Rectal smooth muscle tissue (tissue), 1 donor: ENCODE data around the gene GAS7.
"Not testable (repeated sequence)": the region's sequence is repeated elsewhere in the genome, so short reads cannot be mapped to it uniquely, and the experiment has no call there.

Experiments
- H3K27ac ChIP-seq: one replicate; pipeline ENCODE4 v1.7.0; 2013; ENCODE audit warnings: low read depth, low read length, inconsistent platforms
- H3K27me3 ChIP-seq: one replicate; pipeline ENCODE4 v1.7.0; 2013; ENCODE audit warnings: low read length; ENCODE audit not compliant: control insufficient read depth, insufficient read depth
- H3K36me3 ChIP-seq: one replicate; pipeline ENCODE4 v1.7.0; 2013; ENCODE audit warnings: low read length; ENCODE audit not compliant: control insufficient read depth, insufficient read depth
- H3K4me1 ChIP-seq: one replicate; pipeline ENCODE4 v1.7.0; 2013; ENCODE audit warnings: low read length; ENCODE audit not compliant: control insufficient read depth, insufficient read depth
- H3K4me3 ChIP-seq: one replicate; pipeline ENCODE4 v1.7.0; 2013; ENCODE audit warnings: low read length
- H3K9ac ChIP-seq: one replicate; pipeline ENCODE4 v1.7.0; 2013; ENCODE audit warnings: low read length

The GAS7 gene

DNA sequence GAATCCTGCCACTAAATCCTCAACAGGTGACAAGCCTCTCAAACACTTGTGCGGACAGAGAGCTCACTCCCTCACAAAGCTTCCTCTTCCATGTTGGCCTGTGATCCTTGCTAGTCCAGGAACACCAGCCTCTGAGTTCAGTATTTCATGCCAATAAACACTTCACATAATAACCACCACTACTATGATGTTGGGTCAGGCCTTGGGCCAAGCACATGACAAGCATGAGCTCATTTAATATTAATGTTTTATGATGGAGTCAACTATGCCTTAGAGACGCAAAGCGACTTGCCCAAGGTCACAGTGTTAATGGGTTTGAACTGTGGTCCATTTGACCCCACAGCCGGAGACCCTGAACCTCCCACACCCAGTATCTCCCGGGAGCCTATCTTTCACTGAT lies 129.1 kb downstream of the GAS7 start:
- no peaks in the 10 kb centered on the region for H3K4me1 ChIP-seq
- H3K4me3 ChIP-seq, result no peak overlapping the region
- H3K36me3 ChIP-seq, result no peaks in the 10 kb centered on the region
- H3K27me3 ChIP-seq, result no peaks in the 10 kb centered on the region
- H3K9ac ChIP-seq, result no peak overlapping the region
- H3K27ac ChIP-seq, result no peak overlapping the region

DNA sequence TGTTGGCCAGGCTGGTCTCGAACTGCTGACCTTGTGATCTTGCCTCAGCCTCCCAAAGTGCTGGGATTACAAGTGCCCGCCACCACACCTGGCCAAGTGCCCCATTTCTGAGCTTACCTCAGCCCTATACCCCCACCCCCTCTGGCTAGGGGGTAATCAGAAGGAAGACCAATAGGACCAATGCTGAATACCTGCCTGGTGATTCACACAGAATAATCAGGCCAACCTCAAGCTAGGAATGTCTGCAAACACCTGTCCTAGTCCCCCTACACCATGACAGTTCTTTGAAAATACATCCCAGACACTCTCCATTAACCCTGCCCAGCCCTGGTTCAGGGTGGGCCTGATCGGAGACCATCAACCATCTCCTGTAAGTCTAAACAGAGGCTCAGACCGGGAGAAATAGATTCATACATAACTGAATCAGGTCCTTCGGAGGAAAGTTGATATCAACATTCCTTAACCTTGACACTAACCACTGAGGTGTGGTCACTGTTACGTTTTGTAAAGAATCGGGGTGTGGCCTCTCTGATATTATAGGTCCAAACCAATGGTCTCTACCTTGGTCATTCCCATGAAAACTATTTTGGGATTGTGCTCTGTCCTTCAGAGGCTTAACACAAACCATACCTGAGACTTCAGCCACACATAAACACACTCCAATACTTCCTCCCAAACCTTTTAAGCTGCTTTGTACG lies 130.8 kb downstream of the GAS7 start:
- Histone ChIP-seq H3K9ac (no peak overlapping the region), H3K4me3 (no peak overlapping the region), H3K27ac (no peak overlapping the region), H3K4me1 (no peaks in the 10 kb centered on the region), H3K27me3 (no peaks in the 10 kb centered on the region), H3K36me3 (no peaks in the 10 kb centered on the region)

DNA sequence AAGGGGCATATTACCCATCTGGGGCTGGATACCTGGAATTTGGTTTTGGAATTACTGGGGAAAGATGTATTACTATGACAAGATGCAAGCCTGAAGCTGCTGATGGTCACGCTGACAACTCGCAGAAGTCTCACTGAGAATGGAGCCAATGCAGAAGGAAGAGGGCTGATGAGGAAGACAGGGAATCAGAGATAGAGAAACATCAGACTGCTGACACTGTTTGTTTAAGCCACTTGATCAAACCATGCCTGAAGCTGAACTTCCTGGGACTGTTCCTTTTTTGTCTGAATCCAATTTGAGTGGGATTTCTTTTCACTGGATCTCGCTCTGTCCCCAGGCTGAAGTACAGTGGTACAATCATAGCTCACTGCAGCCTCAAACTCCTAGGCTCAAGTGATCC lies 133.9 kb downstream of the GAS7 start:
- H3K4me3 ChIP-seq, result no peak overlapping the region
- no peak overlapping the region for H3K9ac ChIP-seq
- H3K27me3 ChIP-seq, result no peaks in the 10 kb centered on the region
- H3K36me3 ChIP-seq, result no peaks in the 10 kb centered on the region
- H3K4me1 ChIP-seq, result peaks cover 8% of the 10 kb centered on the region
- no peak overlapping the region for H3K27ac ChIP-seq

DNA sequence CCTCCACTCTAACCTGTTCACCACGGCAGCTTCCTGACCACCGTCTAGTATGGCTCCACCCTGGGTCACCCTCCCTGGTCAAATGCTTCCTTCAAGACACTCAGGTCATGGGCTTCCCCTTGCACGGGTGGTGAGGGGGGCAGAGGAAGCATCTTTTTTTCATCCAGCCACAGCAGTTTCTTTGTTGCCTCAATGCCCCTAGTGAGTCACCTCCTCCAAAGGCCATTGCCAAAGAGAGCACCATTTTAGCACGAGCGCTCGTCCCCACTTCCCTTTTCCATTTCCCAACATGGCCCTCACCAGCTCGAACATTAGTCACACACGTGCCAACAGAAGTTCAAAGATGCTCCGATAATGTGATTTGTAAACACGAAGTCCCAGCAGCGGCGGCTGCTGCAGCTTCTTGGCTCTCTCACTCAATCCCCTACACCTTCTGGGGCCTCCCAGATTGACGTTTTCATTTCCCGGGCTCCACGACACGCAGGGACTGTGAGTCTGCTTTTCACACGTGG lies 134.6 kb downstream of the GAS7 start:
- H3K27ac ChIP-seq, result no peak overlapping the region
- H3K4me1 ChIP-seq, result peaks cover 8% of the 10 kb centered on the region
- no peaks in the 10 kb centered on the region for H3K36me3 ChIP-seq
- no peak overlapping the region for H3K9ac ChIP-seq
- no peak overlapping the region for H3K4me3 ChIP-seq
- no peaks in the 10 kb centered on the region for H3K27me3 ChIP-seq

DNA sequence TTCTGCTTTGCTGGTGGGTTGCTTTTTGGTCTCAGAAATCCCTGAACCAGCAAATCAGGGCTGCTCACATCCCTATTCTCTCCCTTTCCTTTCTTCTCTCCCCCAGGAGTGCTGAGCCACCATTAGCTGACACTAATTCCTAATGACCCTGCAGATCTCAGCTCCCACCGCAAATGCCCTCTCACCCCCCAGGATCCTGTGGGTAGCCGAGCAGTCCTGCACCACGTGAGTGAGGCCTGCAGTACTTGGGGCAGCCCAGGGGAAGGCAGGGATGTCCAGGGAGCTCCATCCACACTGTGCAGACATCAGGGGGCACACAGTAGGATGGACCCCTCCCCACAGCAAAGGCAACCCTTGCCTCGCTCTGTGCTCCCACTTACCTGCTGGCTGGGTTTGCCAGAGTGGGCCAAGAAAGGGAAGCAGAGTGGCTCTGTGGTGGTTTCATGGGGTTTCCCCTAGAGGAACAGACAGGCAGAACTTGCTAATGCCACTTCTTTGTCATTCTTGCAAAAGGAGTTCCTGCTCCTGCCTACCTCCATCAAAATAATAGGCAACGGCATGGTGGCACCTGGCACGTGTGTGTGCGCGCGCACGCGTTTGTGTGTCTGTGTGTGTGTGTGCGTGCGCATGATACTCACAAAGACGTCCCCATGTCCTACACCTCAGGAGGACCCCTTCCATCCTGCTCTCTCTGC lies 135.6 kb downstream of the GAS7 start:
- Histone ChIP-seq H3K4me3 (no peak overlapping the region), H3K36me3 (no peaks in the 10 kb centered on the region), H3K27me3 (no peaks in the 10 kb centered on the region), H3K4me1 (peaks cover 8% of the 10 kb centered on the region), H3K27ac (no peak overlapping the region), H3K9ac (no peak overlapping the region)

DNA sequence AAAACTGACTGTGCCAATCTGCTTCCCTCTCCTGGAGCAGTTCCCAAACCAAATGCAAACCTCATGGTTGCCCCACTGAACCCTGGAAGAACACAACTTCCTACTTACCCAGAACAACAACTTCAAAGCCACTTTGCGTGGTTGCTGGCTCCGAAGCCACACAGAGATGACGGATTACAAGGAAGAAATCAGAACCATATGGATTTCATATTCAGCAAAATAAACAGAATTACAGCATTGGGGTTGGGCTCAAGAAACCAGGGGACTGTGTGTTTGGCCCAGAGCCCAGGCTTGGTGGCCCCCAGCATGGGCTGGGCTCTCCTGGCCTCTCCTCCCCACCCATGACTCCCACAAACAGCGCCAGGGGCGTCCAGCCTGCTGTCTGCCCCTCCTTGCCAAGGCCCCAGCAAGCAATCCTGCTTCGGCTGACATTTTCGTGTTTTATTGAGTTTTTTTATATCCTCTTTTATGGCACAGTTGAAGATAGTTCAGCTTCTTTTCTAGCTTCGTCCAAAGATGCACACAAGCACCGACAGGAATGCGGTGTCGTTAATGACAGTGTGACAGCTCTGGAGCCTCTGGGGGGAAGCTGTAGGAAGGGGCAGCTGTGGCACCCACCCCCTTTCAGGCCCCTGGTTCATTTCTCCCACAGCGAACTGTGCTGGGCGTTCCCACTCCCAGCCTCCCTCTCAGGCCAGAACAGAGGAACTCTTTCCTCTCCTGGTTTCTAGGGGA lies 137.1 kb downstream of the GAS7 start:
- H3K27ac ChIP-seq, result peak overlapping the region; percentile 63
- H3K4me1 ChIP-seq, result peaks cover 8% of the 10 kb centered on the region
- no peaks in the 10 kb centered on the region for H3K36me3 ChIP-seq

DNA sequence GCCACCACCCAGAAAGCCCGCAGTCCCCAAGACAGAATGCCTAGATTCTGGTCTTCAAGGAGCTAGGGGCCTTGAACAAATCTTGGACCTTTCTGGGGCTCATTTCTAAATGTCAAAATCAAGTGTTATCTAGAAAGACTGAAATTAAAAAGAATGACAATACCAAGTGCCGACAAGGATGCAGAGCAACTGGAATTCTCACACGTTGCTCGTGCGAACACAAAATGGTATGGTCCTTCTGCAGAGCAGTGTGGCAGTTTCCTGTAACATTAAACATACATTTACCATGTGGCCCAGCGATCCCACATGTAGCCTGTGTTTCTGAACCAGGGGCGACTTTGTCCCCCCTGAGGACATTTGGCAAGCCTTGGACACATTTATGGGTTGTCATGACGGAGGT lies 137.9 kb downstream of the GAS7 start:
- Histone ChIP-seq H3K4me1 (peaks cover 8% of the 10 kb centered on the region), H3K27ac (no peak overlapping the region), H3K27me3 (no peaks in the 10 kb centered on the region), H3K4me3 (no peak overlapping the region), H3K36me3 (no peaks in the 10 kb centered on the region), H3K9ac (no peak overlapping the region)

More for the DNA sequence above, 137.1 kb downstream of the GAS7 start:
- no peaks in the 10 kb centered on the region for H3K27me3 ChIP-seq
- H3K4me3 ChIP-seq, result peak overlapping the region; percentile 21
- no peak overlapping the region for H3K9ac ChIP-seq

DNA sequence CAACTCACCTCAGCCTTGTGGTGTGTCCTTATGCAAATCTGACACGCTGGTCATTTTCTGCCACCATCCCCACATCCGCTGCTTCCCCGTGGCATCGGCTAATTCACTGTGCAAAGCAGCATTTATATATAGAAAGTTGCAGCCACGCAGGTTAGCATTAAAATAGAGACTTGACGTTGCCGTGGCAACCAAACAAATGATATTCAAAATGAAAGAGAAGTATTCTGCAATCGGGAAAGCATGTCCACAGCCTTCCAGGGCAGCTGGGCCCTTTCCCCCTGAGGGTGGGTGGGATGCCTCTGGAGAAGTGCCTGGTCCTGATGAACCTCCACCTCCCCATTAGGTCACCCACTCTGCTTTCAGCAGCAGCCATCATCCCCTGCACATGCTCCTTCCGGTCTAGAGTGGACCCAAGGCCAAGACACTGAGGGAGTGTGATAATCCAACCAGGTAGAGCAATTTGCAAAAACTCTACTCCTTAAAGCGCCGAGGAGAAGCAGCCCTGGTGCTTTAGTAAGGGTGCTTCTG lies 138.7 kb downstream of the GAS7 start:
- no peaks in the 10 kb centered on the region for H3K27me3 ChIP-seq
- no peak overlapping the region for H3K4me3 ChIP-seq
- H3K4me1 ChIP-seq, result peaks cover 9% of the 10 kb centered on the region
- H3K36me3 ChIP-seq, result no peaks in the 10 kb centered on the region
- H3K9ac ChIP-seq, result no peak overlapping the region
- no peak overlapping the region for H3K27ac ChIP-seq

DNA sequence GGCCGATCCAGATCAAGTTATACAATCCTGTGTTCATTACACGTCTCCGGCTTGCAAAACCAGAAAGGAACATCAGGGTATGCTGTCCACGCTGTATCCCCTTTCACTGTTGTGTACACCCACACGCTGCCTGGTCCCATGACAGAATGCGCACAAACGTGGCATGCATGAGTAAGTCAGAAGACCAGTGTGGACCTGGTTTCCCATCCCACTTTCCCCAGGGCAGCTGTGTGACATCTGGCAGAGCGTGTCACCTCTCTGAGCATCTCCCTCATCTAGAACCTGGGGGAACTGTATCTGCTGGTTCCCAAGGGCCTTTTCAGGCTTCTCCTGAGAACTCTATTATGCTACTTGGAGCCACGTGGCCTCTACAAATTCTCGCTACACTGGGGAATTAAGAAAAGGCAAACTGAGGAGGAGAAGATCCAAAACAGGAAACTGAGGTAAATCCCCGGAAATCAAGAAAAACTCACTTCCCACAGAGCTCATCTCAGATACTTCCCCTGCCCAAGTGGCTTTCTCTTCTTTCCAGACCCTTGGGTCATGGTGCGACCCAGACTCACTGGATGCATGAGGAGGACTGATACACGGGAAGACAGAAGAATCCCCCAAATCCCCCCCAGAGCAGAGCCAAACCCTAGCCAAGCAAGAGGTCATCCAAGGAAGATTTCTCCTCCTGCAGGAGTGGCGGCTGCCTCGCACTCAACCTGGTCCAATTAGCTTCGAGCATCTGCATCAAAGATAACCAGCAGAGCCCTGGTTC lies 139.3 kb downstream of the GAS7 start:
- Histone ChIP-seq H3K9ac (no peak overlapping the region), H3K27ac (no peak overlapping the region)

DNA sequence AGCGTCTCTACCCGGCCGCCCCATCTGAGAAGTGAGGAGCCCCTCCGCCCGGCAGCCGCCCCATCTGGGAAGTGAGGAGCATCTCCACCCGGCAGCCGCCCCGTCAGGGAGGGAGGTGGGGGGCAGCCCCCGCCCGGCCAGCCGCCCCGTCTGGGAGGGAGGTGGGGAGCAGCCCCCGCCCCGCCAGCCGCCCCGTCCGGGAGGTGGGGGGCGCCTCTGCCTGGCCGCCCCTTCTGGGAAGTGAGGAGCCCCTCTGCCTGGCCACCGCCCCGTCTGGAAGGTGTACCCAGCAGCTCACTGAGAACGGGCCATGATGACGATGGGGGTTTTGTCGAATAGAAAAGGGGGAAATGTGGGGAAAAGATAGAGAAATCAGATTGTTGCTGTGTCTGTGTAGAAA lies 140.9 kb downstream of the GAS7 start:
- not testable (repeated sequence) for H3K27me3 ChIP-seq, H3K36me3 ChIP-seq, H3K4me3 ChIP-seq, H3K27ac ChIP-seq, H3K9ac ChIP-seq
- peaks cover 11% of the 10 kb centered on the region for H3K4me1 ChIP-seq

More for the DNA sequence above, 139.3 kb downstream of the GAS7 start:
- Histone ChIP-seq H3K4me1 (peaks cover 11% of the 10 kb centered on the region), H3K36me3 (no peaks in the 10 kb centered on the region), H3K27me3 (no peaks in the 10 kb centered on the region), H3K4me3 (no peak overlapping the region)

DNA sequence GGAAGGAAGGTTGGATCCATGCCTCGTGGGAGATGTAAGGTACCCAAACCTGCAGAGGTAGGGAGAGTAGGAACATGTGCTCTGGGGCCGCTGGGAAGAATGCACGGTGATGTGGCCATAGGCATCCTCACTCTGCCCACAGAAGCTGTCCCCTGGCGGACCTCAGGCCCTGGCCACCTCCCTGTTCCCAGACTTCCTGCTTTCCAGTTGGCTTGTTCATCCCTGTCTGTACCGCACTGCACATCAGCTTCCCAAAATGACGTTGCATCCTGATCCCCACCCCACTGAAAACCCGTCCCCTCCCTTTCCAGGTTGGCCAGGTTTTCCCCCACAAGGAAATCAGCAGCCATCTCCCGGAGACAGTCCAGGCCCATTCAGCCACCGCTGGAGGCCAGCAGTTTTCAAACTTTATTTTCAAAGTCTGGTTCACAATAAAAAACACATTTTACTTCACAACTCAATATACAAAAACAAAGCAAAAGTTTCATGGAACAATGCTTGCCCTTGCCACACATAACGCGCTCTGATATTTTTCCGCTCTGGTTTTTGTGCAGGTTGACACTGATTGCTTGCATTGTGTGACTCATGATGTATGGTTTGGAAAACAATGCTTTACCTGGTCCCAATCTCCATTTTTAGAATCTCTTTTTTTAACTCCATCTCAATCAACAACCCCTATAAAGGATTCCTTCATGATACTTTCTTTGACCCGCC lies 143.0 kb downstream of the GAS7 start:
- H3K36me3 ChIP-seq, result no peaks in the 10 kb centered on the region
- H3K9ac ChIP-seq, result no peak overlapping the region
- H3K27ac ChIP-seq, result no peak overlapping the region
- H3K27me3 ChIP-seq, result no peaks in the 10 kb centered on the region
- no peak overlapping the region for H3K4me3 ChIP-seq
- peaks cover 8% of the 10 kb centered on the region for H3K4me1 ChIP-seq
